HG02973 (cell line): ENCODE data around the gene KCND1.

Experiments used
- ATAC-seq: cut with Tn5 transposase; IDR thresholded peaks from one replicate; pipeline ENCODE4 v1.9.1; 2021; ENCODE audit warnings: moderate library complexity; ENCODE audit not compliant: unreplicated experiment

Gene KCND1

GRCh38 chrX:48914593-48915493, 56.8 kb downstream of the KCND1 start:
- ATAC-seq = no peak

DNA sequence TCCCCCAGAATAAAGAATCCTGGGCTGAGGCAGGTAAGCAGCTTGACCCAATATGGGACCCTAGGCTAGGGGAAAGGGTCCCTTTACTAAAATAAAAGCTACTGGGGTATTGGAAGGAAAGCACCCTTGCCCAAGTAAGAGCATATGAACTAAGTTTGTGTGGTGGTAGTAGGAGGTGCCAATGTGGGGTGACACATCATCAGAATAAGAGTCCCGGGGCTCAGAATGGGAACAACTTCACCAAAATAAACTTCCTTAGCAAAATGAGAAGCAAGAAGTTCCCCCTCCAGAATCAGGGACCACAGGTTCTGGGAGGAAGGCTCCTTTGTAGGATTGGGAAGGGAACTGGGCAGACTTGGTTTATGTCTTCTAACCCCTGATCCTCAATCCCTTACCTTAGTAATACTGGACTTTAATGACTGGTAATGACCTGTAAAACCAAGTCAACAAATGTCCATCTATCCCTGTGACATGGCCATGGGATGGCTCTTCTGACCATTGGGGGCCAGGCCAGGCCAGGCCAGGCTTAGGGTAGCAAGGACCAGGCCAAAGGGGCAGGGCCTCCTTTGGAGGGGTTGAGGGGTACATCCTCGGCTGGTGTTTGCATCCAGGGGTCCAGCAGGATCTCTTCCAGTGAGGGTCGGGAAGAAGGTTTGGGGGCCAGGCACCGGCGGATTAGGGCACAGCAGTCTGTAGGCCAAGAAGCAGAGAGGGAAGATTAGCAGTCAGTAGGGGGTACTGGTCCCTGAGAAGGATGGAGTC, 57.9 kb downstream of the KCND1 start:
- no peak for ATAC-seq

DNA sequence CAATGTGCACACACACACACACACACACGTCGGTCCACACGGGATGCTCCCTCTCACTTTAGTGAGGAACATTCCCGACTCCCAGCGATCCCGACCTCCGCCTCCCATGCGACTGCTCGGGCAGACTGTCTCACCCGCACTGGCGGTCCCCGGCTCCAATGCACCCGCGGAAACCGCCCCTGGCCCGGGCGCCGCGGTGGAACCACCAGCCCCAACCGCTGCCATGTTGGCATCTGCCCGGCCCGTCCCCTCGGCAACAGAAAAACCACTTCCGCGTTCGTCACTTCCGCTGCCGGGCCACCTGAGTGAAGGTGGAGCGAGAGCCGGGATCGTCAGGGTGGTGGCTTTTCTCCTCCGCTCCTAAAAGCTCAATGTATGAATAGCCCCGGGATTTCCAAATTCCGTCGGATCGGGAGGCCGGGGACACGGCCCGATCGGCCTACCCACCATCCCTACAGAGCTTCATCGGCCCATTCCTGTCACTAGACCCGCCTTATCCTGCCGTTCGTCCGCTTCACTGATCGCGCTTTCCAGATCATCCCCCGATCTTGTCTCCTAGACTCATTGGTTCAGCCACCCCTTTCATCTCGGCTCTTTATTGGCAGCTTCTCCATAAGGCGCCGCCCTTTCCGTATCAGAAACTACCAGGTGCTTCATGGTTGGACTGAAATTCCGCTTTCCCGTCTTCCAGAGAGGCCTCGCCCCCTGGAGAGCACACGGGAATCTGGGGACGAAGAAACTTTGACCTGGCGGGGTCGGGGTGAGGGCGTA, 60.0 kb downstream of the KCND1 start, which contains the start of gene SLC35A2:
TSS of gene SLC35A2 (minus strand) at position 235 of the 771 bp plus-strand sequence. CDS start at position 225, 10 bp downstream.
- ATAC-seq = peak; percentile 61
